OCI-LY1 (cell line): ENCODE measurements around the gene GMPR.
"Not testable (repeated sequence)": the region's sequence is repeated elsewhere in the genome, so short reads cannot be mapped to it uniquely, and the experiment has no call there.

Source experiments
- H2AFZ ChIP-seq: fragments of 200-600 bp; sonication (generic), shearing (Covaris generic); 2 replicates; pipeline ENCODE4 v1.6.0; 2014; ENCODE audit warnings: antibody characterized with exemption, mild to moderate bottlenecking, low read length
- H3F3A ChIP-seq: fragments of 200-600 bp; sonication (generic), shearing (Covaris generic); 2 replicates; pipeline ENCODE4 v1.6.0; 2014; ENCODE audit warnings: mild to moderate bottlenecking, antibody characterized with exemption, low read length, moderate library complexity; ENCODE audit not compliant: insufficient read depth
- H3K27ac ChIP-seq: fragments of 200-600 bp; sonication (generic); 2 replicates; pipeline ENCODE4 v1.5.1; 2014; ENCODE audit warnings: low read length, mixed run types, mild to moderate bottlenecking, low read depth; ENCODE audit not compliant: poor library complexity, severe bottlenecking
- H3K27me3 ChIP-seq: fragments of 200-600 bp; sonication (generic); 2 replicates; pipeline ENCODE4 v1.6.0; 2014; ENCODE audit warnings: antibody characterized with exemption, mild to moderate bottlenecking, low read length, moderate library complexity; ENCODE audit not compliant: insufficient read depth
- H3K36me3 ChIP-seq: fragments of 200-600 bp; sonication (generic); 2 replicates; pipeline ENCODE4 v1.6.1; 2014; ENCODE audit warnings: mild to moderate bottlenecking, antibody characterized with exemption, low read length, moderate library complexity, mixed read lengths; ENCODE audit not compliant: insufficient read depth
- H3K4me1 ChIP-seq: fragments of 200-600 bp; sonication (generic); 2 replicates; pipeline ENCODE4 v1.5.1; 2014; ENCODE audit warnings: mild to moderate bottlenecking, low read length, moderate library complexity; ENCODE audit not compliant: insufficient read depth, severe bottlenecking
- H3K4me2 ChIP-seq: fragments of 200-600 bp; sonication (generic), shearing (Covaris generic); 2 replicates; pipeline ENCODE4 v1.6.1; 2014; ENCODE audit warnings: low read length
- H3K4me3 ChIP-seq: fragments of 200-600 bp; sonication (generic); 2 replicates; pipeline ENCODE4 v1.5.1; 2014; ENCODE audit warnings: low read length, low read depth, mild to moderate bottlenecking, mixed read lengths; ENCODE audit not compliant: poor library complexity, severe bottlenecking
- H3K79me2 ChIP-seq: fragments of 200-600 bp; shearing (Covaris generic); 2 replicates; pipeline ENCODE4 v1.6.1; 2016; ENCODE audit warnings: mixed run types, low read length, mixed read lengths; ENCODE audit not compliant: insufficient read depth
- H3K9ac ChIP-seq: fragments of 200-600 bp; sonication (generic), shearing (Covaris generic); 2 replicates; pipeline ENCODE4 v1.6.1; 2014; ENCODE audit warnings: mild to moderate bottlenecking, low read length, mixed read lengths
- H3K9me2 ChIP-seq: fragments of 200-600 bp; sonication (generic), shearing (Covaris generic); 2 replicates; pipeline ENCODE4 v1.6.1; 2014; ENCODE audit warnings: low read depth, mild to moderate bottlenecking, low read length, mixed read lengths
- H3K9me3 ChIP-seq: fragments of 200-600 bp; shearing (Covaris generic); 2 replicates; pipeline ENCODE4 v1.6.1; 2014; ENCODE audit warnings: low read length, mixed read lengths
- H4K20me1 ChIP-seq: fragments of 200-600 bp; sonication (generic), shearing (Covaris generic); 2 replicates; pipeline ENCODE4 v1.6.0; 2016; ENCODE audit warnings: mild to moderate bottlenecking, low read length; ENCODE audit not compliant: insufficient read depth
- CTCF ChIP-seq: fragments of 200-600 bp; sonication (generic), shearing (Covaris generic); IDR thresholded peaks from 2 replicates; pipeline ENCODE4 v1.5.1; 2017; ENCODE audit warnings: mild to moderate bottlenecking, antibody characterized with exemption, low read length, moderate library complexity, mixed read lengths
- EZH2 ChIP-seq: fragments of 200-600 bp; sonication (generic), shearing (Covaris generic); IDR thresholded peaks from 2 replicates; pipeline ENCODE4 v1.8.0; 2017; ENCODE audit warnings: borderline replicate concordance, mixed run types, mild to moderate bottlenecking, antibody characterized with exemption, low read length, moderate library complexity, mixed read lengths

Gene GMPR

GRCh38 chr6:16224409-16224808, 14.0 kb upstream of the GMPR start:
- H3F3A ChIP-seq, result no peaks in the 10 kb centered on the region
- H3K4me3 ChIP-seq, result no peak overlapping the region
- no peak overlapping the region for H2AFZ ChIP-seq
- H3K4me2 ChIP-seq, result no peak overlapping the region
- H3K9ac ChIP-seq, result no peak overlapping the region
- TF ChIP-seq EZH2, result no peak
- no peak for TF ChIP-seq CTCF
- H3K27ac ChIP-seq, result no peak overlapping the region
- H3K36me3 ChIP-seq, result no peaks in the 10 kb centered on the region
- no peaks in the 10 kb centered on the region for H3K79me2 ChIP-seq
- H3K27me3 ChIP-seq, result no peaks in the 10 kb centered on the region
- H3K9me2 ChIP-seq, result no peaks in the 10 kb centered on the region
- no peaks in the 10 kb centered on the region for H3K4me1 ChIP-seq
- no peaks in the 10 kb centered on the region for H3K9me3 ChIP-seq
- no peaks in the 10 kb centered on the region for H4K20me1 ChIP-seq

- not testable (repeated sequence) for H3K4me2 ChIP-seq, H2AFZ ChIP-seq, H3K9ac ChIP-seq
Measured at GRCh38 chr6:16225062-16225731, 13.2 kb upstream of the GMPR start.

DNA sequence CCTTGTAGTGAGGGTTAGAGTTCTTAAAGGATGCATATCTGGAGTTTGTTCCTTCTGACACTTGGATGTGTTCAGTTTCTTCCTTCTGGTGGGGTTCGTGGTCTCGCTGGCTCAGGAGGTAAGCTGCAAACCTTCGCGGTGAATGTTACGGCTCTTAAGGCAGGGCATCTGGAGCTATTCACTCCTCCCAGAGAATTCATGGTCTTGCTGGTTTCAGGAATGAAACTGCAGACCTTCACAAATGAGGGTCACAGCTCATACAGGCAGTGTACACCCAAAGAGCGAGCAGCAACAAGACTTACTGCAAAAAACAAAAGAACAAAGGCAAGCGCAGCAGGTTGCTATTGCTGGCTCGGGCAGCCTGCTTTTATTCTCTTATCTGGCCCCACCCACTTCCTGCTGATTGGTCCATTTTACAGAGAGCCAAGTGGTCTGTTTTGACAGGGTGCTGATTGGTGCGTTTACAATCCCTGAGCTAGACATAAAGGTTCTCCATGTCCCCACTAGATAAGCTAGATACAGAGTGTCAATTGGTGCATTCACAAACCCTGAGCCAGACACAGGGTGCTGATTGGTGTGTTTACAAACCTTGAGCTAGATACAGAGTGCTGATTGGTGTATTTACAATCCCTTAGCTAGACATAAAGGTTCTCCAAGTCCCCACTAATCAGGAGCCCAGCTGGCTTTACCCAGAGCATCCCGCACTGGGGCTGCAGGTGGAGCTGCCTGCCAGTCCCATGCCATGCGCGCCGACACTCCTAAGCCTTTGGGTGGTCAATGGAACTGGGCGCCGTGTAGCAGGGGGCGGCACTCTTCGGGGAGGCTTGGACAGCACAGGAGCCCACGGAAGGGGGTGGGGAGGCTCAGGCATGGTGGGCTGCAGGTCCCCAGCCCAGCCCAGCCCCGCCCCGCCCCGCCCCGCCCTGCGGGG, 12.0 kb upstream of the GMPR start:
- H3K9me2 ChIP-seq, H3K4me1 ChIP-seq, H3K27me3 ChIP-seq, H3K4me3 ChIP-seq, H3K79me2 ChIP-seq, H3K36me3 ChIP-seq, H3F3A ChIP-seq, H3K27ac ChIP-seq, H2AFZ ChIP-seq, H3K4me2 ChIP-seq, H3K9me3 ChIP-seq, H4K20me1 ChIP-seq, H3K9ac ChIP-seq: not testable (repeated sequence)

More at GRCh38 chr6:16225062-16225731, 13.2 kb upstream of the GMPR start:
- not testable (repeated sequence) for H3K36me3 ChIP-seq, H3K9me3 ChIP-seq, H3F3A ChIP-seq, H3K4me1 ChIP-seq, H3K27me3 ChIP-seq, H3K9me2 ChIP-seq, H3K79me2 ChIP-seq, H4K20me1 ChIP-seq, H3K27ac ChIP-seq, H3K4me3 ChIP-seq

DNA sequence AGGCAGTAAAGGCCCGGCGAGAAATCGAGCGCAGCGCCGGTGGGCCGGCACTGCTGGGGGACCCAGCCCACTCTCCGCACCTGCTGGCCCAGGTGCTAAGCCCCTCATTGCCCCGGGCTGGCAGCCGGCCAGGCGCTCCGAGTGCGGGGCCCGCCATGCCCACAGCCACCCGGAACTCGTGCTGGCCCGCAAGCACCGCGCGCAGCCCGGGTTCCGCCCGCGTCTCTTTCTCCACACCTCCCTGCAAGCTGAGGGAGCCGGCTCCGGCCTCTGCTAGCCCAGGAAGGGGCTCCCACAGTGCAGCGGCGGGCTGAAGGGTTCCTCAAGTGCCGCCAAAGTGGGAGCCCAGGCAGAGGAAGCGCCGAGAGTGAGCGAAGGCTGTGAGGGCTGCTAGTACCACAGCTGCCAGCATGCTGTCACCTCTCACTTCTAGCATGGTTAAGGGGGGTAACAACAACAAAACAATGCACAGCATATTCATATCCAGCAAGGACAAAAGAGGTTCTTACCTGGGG, 11.3 kb upstream of the GMPR start:
- no peak overlapping the region for H3K4me3 ChIP-seq

More for the DNA sequence above, 11.3 kb upstream of the GMPR start:
- H3K27me3 ChIP-seq, result no peaks in the 10 kb centered on the region
- TF ChIP-seq CTCF (no peak), EZH2 (no peak)
- no peaks in the 10 kb centered on the region for H3K9me2 ChIP-seq
- no peak overlapping the region for H3K27ac ChIP-seq
- H3K4me1 ChIP-seq, result no peaks in the 10 kb centered on the region
- no peak overlapping the region for H3K9ac ChIP-seq
- H3K9me3 ChIP-seq, result no peaks in the 10 kb centered on the region
- no peak overlapping the region for H2AFZ ChIP-seq
- no peaks in the 10 kb centered on the region for H4K20me1 ChIP-seq
- H3K4me2 ChIP-seq, result no peak overlapping the region
- H3K36me3 ChIP-seq, result no peaks in the 10 kb centered on the region
- H3F3A ChIP-seq, result no peaks in the 10 kb centered on the region
- H3K79me2 ChIP-seq, result no peaks in the 10 kb centered on the region
